T-helper 22 cell (primary cell): ENCODE results near the gene PCDH15.

Experiments
- DNase-seq: peaks from one replicate; pipeline ENCODE4 v3.0.0-alpha.2; 2020; ENCODE audit warnings: low read depth

PCDH15 gene

GRCh38 chr10:54372179-54372578 lies 428.9 kb downstream of the PCDH15 start:
- no peak for DNase-seq

GRCh38 chr10:54368984-54369383 lies 432.0 kb downstream of the PCDH15 start:
- no peak for DNase-seq

- DNase-seq, result no peak
Measured at GRCh38 chr10:54363390-54363789, 437.6 kb downstream of the PCDH15 start.

GRCh38 chr10:54342058-54342457 lies 459.0 kb downstream of the PCDH15 start:
- no peak for DNase-seq

- DNase-seq, result no peak
Measured at GRCh38 chr10:54335296-54335695, 465.7 kb downstream of the PCDH15 start.

GRCh38 chr10:54319341-54319740 lies 481.7 kb downstream of the PCDH15 start:
- DNase-seq, result no peak

GRCh38 chr10:54318470-54318869 lies 482.6 kb downstream of the PCDH15 start:
- DNase-seq, result no peak

GRCh38 chr10:54314430-54314829 lies 486.6 kb downstream of the PCDH15 start:
- DNase-seq, result no peak

- DNase-seq, result no peak
Measured at GRCh38 chr10:54284526-54285193, 516.4 kb downstream of the PCDH15 start.

- no peak for DNase-seq
Measured at GRCh38 chr10:54282012-54282411, 519.0 kb downstream of the PCDH15 start.

GRCh38 chr10:54266395-54266794 lies 534.6 kb downstream of the PCDH15 start:
- DNase-seq, result no peak

GRCh38 chr10:54262726-54263125 lies 538.3 kb downstream of the PCDH15 start:
- no peak for DNase-seq

- DNase-seq, result no peak
Measured at GRCh38 chr10:54259104-54259503, 541.9 kb downstream of the PCDH15 start.

- no peak for DNase-seq
Measured at GRCh38 chr10:54234832-54235231, 566.2 kb downstream of the PCDH15 start.

GRCh38 chr10:54203401-54203800 lies 597.6 kb downstream of the PCDH15 start:
- DNase-seq, result no peak

- DNase-seq, result no peak
Measured at GRCh38 chr10:54198051-54198450, 603.0 kb downstream of the PCDH15 start.

GRCh38 chr10:54194806-54195205 lies 606.2 kb downstream of the PCDH15 start:
- DNase-seq, result no peak

GRCh38 chr10:54159924-54160323 lies 641.1 kb downstream of the PCDH15 start:
- DNase-seq, result no peak

GRCh38 chr10:54148508-54148907 lies 652.5 kb downstream of the PCDH15 start:
- no peak for DNase-seq

- no peak for DNase-seq
Measured at GRCh38 chr10:54139819-54140428, 661.1 kb downstream of the PCDH15 start.

GRCh38 chr10:54137396-54137795 lies 663.6 kb downstream of the PCDH15 start:
- DNase-seq, result no peak

- no peak for DNase-seq
Measured at GRCh38 chr10:54133203-54133602, 667.8 kb downstream of the PCDH15 start.

GRCh38 chr10:54131833-54132232 lies 669.2 kb downstream of the PCDH15 start:
- DNase-seq, result no peak

- no peak for DNase-seq
Measured at GRCh38 chr10:54130394-54130793, 670.6 kb downstream of the PCDH15 start.
